CD14-positive monocyte (primary cell): ENCODE data around the gene EIF5A2. TPM values are rescaled to one million over a fixed set of nuclear protein-coding genes. Genes with fewer than 3 reads are reported as not detected.

Experiments
- DNase-seq, 3 donors: peaks; one replicate each; pipeline ENCODE4 v3.0.0-alpha.2; 2011 to 2022
- H2AFZ ChIP-seq: 2 replicates; pipeline ENCODE4 v1.6.0; 2012; ENCODE audit warnings: mild to moderate bottlenecking, low read depth, low read length, inconsistent platforms; ENCODE audit not compliant: insufficient read depth, poor library complexity, severe bottlenecking
- H3K27ac ChIP-seq, 2 donors: 1 replicate in 1 of 2; 2 replicates in 1 of 2; pipeline ENCODE4 v1.5.1; 2012 to 2013; ENCODE audit warnings: low read length in 2 of 2, control low read depth in 1 of 2, inconsistent platforms in 1 of 2, low read depth in 1 of 2, mild to moderate bottlenecking in 1 of 2
- H3K27me3 ChIP-seq, 2 donors: one replicate each; pipeline versions ENCODE4 v1.6.0 to v1.6.1; 2011 to 2013; ENCODE audit warnings: low read length in 2 of 2; ENCODE audit not compliant: control insufficient read depth in 2 of 2, insufficient read depth in 2 of 2
- H3K36me3 ChIP-seq, 2 donors: replicated peaks in 1 of 2; 1 replicate in 1 of 2; 2 replicates in 1 of 2; pipeline versions ENCODE4 v1.5.1 to v1.6.1; 2012 to 2013; ENCODE audit warnings: low read length in 2 of 2, control low read depth in 1 of 2, inconsistent platforms in 1 of 2, mild to moderate bottlenecking in 1 of 2; ENCODE audit not compliant: insufficient read depth in 2 of 2, control insufficient read depth in 1 of 2
- H3K4me1 ChIP-seq, 2 donors: 1 replicate in 1 of 2; 2 replicates in 1 of 2; pipeline versions ENCODE4 v1.5.1 to v1.6.1; 2012 to 2013; ENCODE audit warnings: low read length in 2 of 2, control low read depth in 1 of 2, inconsistent platforms in 1 of 2, mild to moderate bottlenecking in 1 of 2, moderate library complexity in 1 of 2; ENCODE audit not compliant: insufficient read depth in 2 of 2, control insufficient read depth in 1 of 2
- H3K4me2 ChIP-seq: replicated peaks from 2 replicates; pipeline ENCODE3; 2012; ENCODE audit warnings: low read length, moderate library complexity, mild to moderate bottlenecking; ENCODE audit not compliant: poor library complexity, severe bottlenecking; ENCODE audit errors: extremely low read depth
- H3K4me3 ChIP-seq, 3 experiments: fragments of 200-600 bp in 1 of 3; sonication (generic) in 1 of 3; replicated peaks in 1 of 3; 1 replicate in 2 of 3; 2 replicates in 1 of 3; pipeline ENCODE4 v1.5.1; 2011 to 2013; ENCODE audit warnings: low read length in 3 of 3, mild to moderate bottlenecking in 3 of 3, control low read depth in 2 of 3, low read depth in 2 of 3, inconsistent platforms in 1 of 3, moderate library complexity in 1 of 3
- H3K79me2 ChIP-seq: 2 replicates; pipeline ENCODE4 v1.6.0; 2012; ENCODE audit warnings: mild to moderate bottlenecking, control low read depth, inconsistent platforms, low read length, moderate library complexity; ENCODE audit not compliant: insufficient read depth
- H3K9ac ChIP-seq: 2 replicates; pipeline ENCODE4 v1.6.0; 2017; ENCODE audit warnings: low read length, mild to moderate bottlenecking; ENCODE audit not compliant: insufficient read depth, poor library complexity, severe bottlenecking
- H3K9me3 ChIP-seq, 2 donors: replicated peaks in 1 of 2; 1 replicate in 1 of 2; 2 replicates in 1 of 2; pipeline versions ENCODE4 v1.5.1 to v1.6.1; 2012 to 2013; ENCODE audit warnings: low read length in 2 of 2, control low read depth in 1 of 2; ENCODE audit not compliant: control insufficient read depth in 1 of 2, insufficient read depth in 1 of 2
- H4K20me1 ChIP-seq: 2 replicates; pipeline ENCODE4 v1.6.0; 2012; ENCODE audit warnings: mild to moderate bottlenecking, low read length, control low read depth, moderate library complexity; ENCODE audit not compliant: insufficient read depth
- H3K27ac Mint-ChIP-seq, 7 donors: one replicate each; pipeline ENCODE4 v1.8.0; 2020; ENCODE audit warnings: mild to moderate bottlenecking in 7 of 7, mixed read lengths in 7 of 7, moderate library complexity in 6 of 7, inconsistent platforms in 2 of 7
- H3K27me3 Mint-ChIP-seq, 3 donors: one replicate each; pipeline ENCODE4 v1.8.0; 2021 to 2022; ENCODE audit warnings: low read depth in 3 of 3, mild to moderate bottlenecking in 3 of 3, mixed read lengths in 3 of 3, moderate library complexity in 3 of 3, inconsistent platforms in 1 of 3
- H3K36me3 Mint-ChIP-seq, 2 donors: one replicate each; pipeline ENCODE4 v1.8.0; 2020; ENCODE audit warnings: mixed read lengths in 2 of 2, inconsistent platforms in 1 of 2, mild to moderate bottlenecking in 1 of 2
- H3K4me1 Mint-ChIP-seq: one replicate; pipeline ENCODE4 v1.8.0; 2020; ENCODE audit warnings: mild to moderate bottlenecking, mixed read lengths
- H3K4me3 Mint-ChIP-seq, 2 donors: one replicate each; pipeline ENCODE4 v1.8.0; 2020; ENCODE audit warnings: mild to moderate bottlenecking in 2 of 2, mixed read lengths in 2 of 2, moderate library complexity in 1 of 2
- H3K9me3 Mint-ChIP-seq, 7 donors: one replicate each; pipeline ENCODE4 v1.8.0; 2020 to 2022; ENCODE audit warnings: mixed read lengths in 7 of 7, mild to moderate bottlenecking in 6 of 7, moderate library complexity in 6 of 7, inconsistent platforms in 2 of 7
- CTCF ChIP-seq: fragments of 200-600 bp; IDR thresholded peaks from one replicate; pipeline ENCODE4 v1.8.0; 2022; ENCODE audit warnings: antibody characterized with exemption, mild to moderate bottlenecking
- WGBS: methylation state at CpG from one replicate; pipeline ENCODE4 v1.1.5; 2013; ENCODE audit warnings: missing lambda C conversion rate; ENCODE audit not compliant: insufficient coverage; 5-methylcytosine and 5-hydroxymethylcytosine counted together
- intact Hi-C, 2 donors: fragments of 100-400 bp; cut with micrococcal nuclease; formaldehyde crosslinking; loops; one replicate each; pipeline versions ENCODE4 v1.15.0 to v1.15.1; 2023
- polyA plus RNA-seq, 3 donors: library from polyadenylated mRNA; depleted of rRNA in 1 of 3; unstranded in 2 of 3; stranded (reverse) in 1 of 3; fragments of 300-500 nt in 2 of 3; fragments of >200 nt in 1 of 3; fragmentation: Illumina TruSeq in 2 of 3; gene quantifications; 1 replicate in 2 of 3; 2 replicates in 1 of 3; pipeline ENCODE4 v1.2.3, GENCODE V29; 2012 to 2021

EIF5A2 gene
- polyA plus RNA-seq, 3 donors, result 0.49 to 5.4 (median 1.4) TPM

GRCh38 chr3:170905862-170906261 is 2.6 kb downstream of the EIF5A2 start:
- H3K9me3 Mint-ChIP-seq, result peaks cover 10 to 30% (median 24%) of the 10 kb centered on the region in 7 donors
- no peak overlapping the region for H3K27ac Mint-ChIP-seq
- peaks cover 0 to 2% of the 10 kb centered on the region in 2 donors for H3K36me3 Mint-ChIP-seq
- DNase-seq, result no peak
- peaks cover 15 to 23% of the 10 kb centered on the region in 2 donors for H3K9me3 ChIP-seq
- H3K36me3 ChIP-seq, result no peaks in the 10 kb centered on the region
- H3K27me3 ChIP-seq, result peaks cover 15 to 31% of the 10 kb centered on the region in 2 donors
- no peak overlapping the region for H3K27ac ChIP-seq
- no peaks in the 10 kb centered on the region for H3K79me2 ChIP-seq
- H3K27me3 Mint-ChIP-seq, result peaks cover 27 to 42% (median 31%) of the 10 kb centered on the region in 3 donors
- no peaks in the 10 kb centered on the region for H4K20me1 ChIP-seq
- WGBS, result no CpG with 5 or more reads among the region's 2 CpGs
- H3K4me1 ChIP-seq, result peaks cover 10 to 19% of the 10 kb centered on the region in 2 donors
- H3K4me1 Mint-ChIP-seq, result peaks cover 21% of the 10 kb centered on the region
- no peak overlapping the region for H3K9ac ChIP-seq
- H3K4me2 ChIP-seq, result no peak overlapping the region
- H2AFZ ChIP-seq, result no peak overlapping the region
- no peak overlapping the region for H3K4me3 ChIP-seq
- intact Hi-C loops, result no loop called here
- peak overlapping the region in 1 of 2 donors; percentile 39 for H3K4me3 Mint-ChIP-seq
- no peak for TF ChIP-seq CTCF

GRCh38 chr3:170903123-170903522 is 5.3 kb downstream of the EIF5A2 start:
- H3K27ac Mint-ChIP-seq, result no peak overlapping the region
- Histone ChIP-seq H4K20me1 (no peaks in the 10 kb centered on the region), H3K4me2 (no peak overlapping the region), H3K9ac (no peak overlapping the region), H3K27ac (no peak overlapping the region), H3K4me1 (peaks cover 7 to 9% of the 10 kb centered on the region in 2 donors), H3K9me3 (no peaks in the 10 kb centered on the region), H2AFZ (no peak overlapping the region), H3K27me3 (peaks cover 15 to 19% of the 10 kb centered on the region in 2 donors), H3K79me2 (no peaks in the 10 kb centered on the region), H3K36me3 (no peaks in the 10 kb centered on the region), H3K4me3 (no peak overlapping the region)
- H3K27me3 Mint-ChIP-seq, result peaks cover 16 to 25% (median 21%) of the 10 kb centered on the region in 3 donors
- peaks cover 0 to 4% (median under 1%) of the 10 kb centered on the region in 7 donors for H3K9me3 Mint-ChIP-seq
- H3K36me3 Mint-ChIP-seq, result no peaks in the 10 kb centered on the region
- DNase-seq, result no peak
- intact Hi-C loops, result no loop called here
- TF ChIP-seq CTCF, result no peak
- WGBS, result 100% methylated on average over 2 of the region's 3 CpGs
- H3K4me3 Mint-ChIP-seq, result no peak overlapping the region
- peaks cover 12% of the 10 kb centered on the region for H3K4me1 Mint-ChIP-seq
